ENCODE results near the gene IGFLR1. TPM values are rescaled to one million over a fixed set of nuclear protein-coding genes. Genes with fewer than 3 reads are reported as not detected.

Gene IGFLR1
- total and polyA plus RNA-seq, 2 of the 4 experiments (the other 2 are of a cell fraction) = 0.72 to 2.7 TPM

DNA sequence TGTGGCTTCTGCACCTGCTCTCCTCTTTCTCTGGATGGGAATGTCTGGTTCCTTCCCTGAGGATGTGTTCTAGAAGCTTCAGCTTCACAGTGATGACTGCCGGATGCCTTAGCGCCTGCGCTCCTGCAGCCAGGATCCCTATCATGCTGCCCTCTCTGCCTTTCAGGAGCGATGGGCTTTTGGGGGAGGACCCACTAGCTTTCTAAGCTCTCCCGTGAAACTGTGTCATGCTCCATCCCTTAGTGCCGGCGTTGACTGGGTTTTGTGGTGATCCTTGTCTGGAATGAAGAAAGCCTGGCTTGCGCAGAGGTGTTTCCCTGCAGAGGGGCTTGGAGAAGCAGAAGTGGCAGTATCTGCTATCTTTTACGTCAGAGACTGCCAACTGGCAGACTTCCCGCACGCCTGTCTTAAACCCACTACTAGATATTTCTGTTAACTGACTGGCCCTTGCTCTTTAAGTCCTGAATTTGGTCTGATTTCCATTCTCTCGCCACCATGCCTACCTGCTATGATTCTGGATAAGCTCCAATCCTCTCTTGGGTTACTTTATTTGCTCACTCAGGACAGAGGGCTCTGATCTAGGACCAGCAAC is 28.3 kb downstream of the IGFLR1 start (continued):
- no peak for TF ChIP-seq MXI1 (IDR thresholded peaks at IDR 0.05; ENCODE audit: borderline replicate concordance, low read depth, low read length)
- no peak for TF ChIP-seq POLR2A (IDR thresholded peaks at IDR 0.05; ENCODE audit: low read depth, low read length)
- TF ChIP-seq NFE2L2 (IDR thresholded peaks at IDR 0.05; ENCODE audit: low read depth, low read length) = no peak

DNA sequence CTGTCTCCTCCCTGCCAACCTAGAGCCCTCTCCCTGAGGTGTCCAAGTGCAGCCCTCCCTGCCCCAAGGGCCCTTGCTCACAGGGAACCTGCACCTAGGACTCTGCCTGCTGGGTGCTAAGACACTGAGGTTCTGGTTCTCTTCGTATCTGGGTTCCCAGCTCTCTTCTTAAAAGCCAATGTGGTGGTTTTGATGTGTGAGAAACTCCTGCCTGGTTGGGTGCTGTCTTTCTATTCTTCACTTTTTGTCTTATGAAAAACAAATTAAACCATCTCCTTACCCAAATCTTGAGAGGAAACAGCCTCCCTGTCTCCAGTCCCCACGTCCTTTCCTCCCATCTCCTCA is 28.8 kb downstream of the IGFLR1 start:
- no peak overlapping the region for H3K14ac ChIP-seq (replicated peaks; ENCODE audit: low read depth, low read length)
- no peak overlapping the region for H2AFZ ChIP-seq (replicated peaks; ENCODE audit: low read length, poor library complexity)
- WGBS, 2 experiments (ENCODE audit: extremely low coverage in 2 of 2, insufficient read length in 1 of 2) = no CpG with 5 or more reads among the region's 2 CpGs
- H3K27ac ChIP-seq (ENCODE audit: insufficient read depth, low read length) = no peak overlapping the region
- no TSS peak for BruUV-seq (replicated peaks)
- H2BK5ac ChIP-seq (ENCODE audit: low read depth, low read length, poor library complexity, severe bottlenecking) = no peak overlapping the region
- H3K23ac ChIP-seq (ENCODE audit: low read depth, low read length) = no peak overlapping the region
- in situ Hi-C loops (cut with MboI; ENCODE audit: low sequenced_read_pairs) = no loop called here
- H3K9ac ChIP-seq (ENCODE audit: low read depth, low read length) = no peak overlapping the region
- dilution Hi-C loops (cut with HindIII; ENCODE audit: low sequenced_read_pairs, unreplicated experiment) = no loop called here
- no peak overlapping the region for H2BK20ac ChIP-seq (ENCODE audit: low read depth, low read length)
- no peaks in the 10 kb centered on the region for H3K9me3 ChIP-seq (ENCODE audit: control insufficient read depth, insufficient read depth, low read length)
- no peak overlapping the region for H2BK15ac ChIP-seq (ENCODE audit: low read depth, low read length)
- H4K5ac ChIP-seq (ENCODE audit: low read depth, low read length) = no peak overlapping the region
- no peak overlapping the region for H3K18ac ChIP-seq (ENCODE audit: low read depth, low read length)
- H3K4ac ChIP-seq (ENCODE audit: low read depth, low read length) = no peak overlapping the region
- peaks cover 8% of the 10 kb centered on the region for H3K4me1 ChIP-seq (ENCODE audit: control insufficient read depth, insufficient read depth, low read length)
- H3K56ac ChIP-seq (ENCODE audit: extremely low read depth, insufficient read depth, low read length) = no peak overlapping the region
- intact Hi-C loops (cut with micrococcal nuclease) = no loop called here
- no peak overlapping the region for H3K4me2 ChIP-seq (ENCODE audit: low read depth, low read length)
- ChIA-PET CTCF (no interaction called here), POLR2A (ENCODE audit: unreplicated experiment) (no interaction called here)
- no peaks in the 10 kb centered on the region for H3K27me3 ChIP-seq (ENCODE audit: control insufficient read depth, insufficient read depth, low read length)
- peaks cover 0 to 13% of the 10 kb centered on the region in 2 experiments; a peak in 2 of 4 replicates for H3K79me1 ChIP-seq (ENCODE audit: low read depth in 1 of 2, low read length in 2 of 2)
- H3K36me3 ChIP-seq (ENCODE audit: control insufficient read depth, insufficient read depth, low read length) = no peaks in the 10 kb centered on the region
- DNase-seq = no peak
- no peak overlapping the region for H2BK120ac ChIP-seq (ENCODE audit: low read depth, low read length)
- no peak overlapping the region for H3K4me3 ChIP-seq (ENCODE audit: insufficient read depth, low read depth, low read length)
- H2AK5ac ChIP-seq (ENCODE audit: low read depth, low read length) = no peak overlapping the region
- no peaks in the 10 kb centered on the region for H3K9me1 ChIP-seq (ENCODE audit: insufficient read depth, low read length)
- H2AK9ac ChIP-seq (replicated peaks; ENCODE audit: low read depth, low read length, poor library complexity) = no peak overlapping the region
- H4K8ac ChIP-seq (ENCODE audit: low read depth in 2 of 2, low read length in 2 of 2) = no peak overlapping the region
- H4K20me1 ChIP-seq (ENCODE audit: insufficient read depth, low read length) = peaks cover 2% of the 10 kb centered on the region; the same call in 1 of the 2 replicates
- no peak for ATAC-seq (ENCODE audit: low read depth)
- H4K91ac ChIP-seq (ENCODE audit: insufficient read depth, low read depth, low read length) = no peak overlapping the region
- TF ChIP-seq SMC3 (IDR thresholded peaks at IDR 0.05; ENCODE audit: low read depth, low read length) (no peak), BHLHE40 (IDR thresholded peaks at IDR 0.05; ENCODE audit: low read depth, low read length) (no peak), CHD1 (IDR thresholded peaks at IDR 0.05; ENCODE audit: low read depth, low read length) (no peak), CTCF (conservative IDR thresholded peaks at IDR 0.05; ENCODE audit: low read depth, low read length) (no peak), MXI1 (IDR thresholded peaks at IDR 0.05; ENCODE audit: borderline replicate concordance, low read depth, low read length) (no peak), CEBPB (IDR thresholded peaks at IDR 0.05; ENCODE audit: low read depth, low read length) (no peak), MAFK (IDR thresholded peaks at IDR 0.05; ENCODE audit: low read depth, low read length) (no peak), RCOR1 (IDR thresholded peaks at IDR 0.05; ENCODE audit: insufficient replicate concordance, low read length) (no peak), USF2 (IDR thresholded peaks at IDR 0.05; ENCODE audit: low read depth, low read length) (no peak), FOS (IDR thresholded peaks at IDR 0.05; ENCODE audit: low read depth, low read length) (no peak), NFE2L2 (IDR thresholded peaks at IDR 0.05; ENCODE audit: low read depth, low read length) (no peak), MAZ (IDR thresholded peaks at IDR 0.05; ENCODE audit: borderline replicate concordance, low read depth, low read length) (no peak)
- TF ChIP-seq, protein P1, sequence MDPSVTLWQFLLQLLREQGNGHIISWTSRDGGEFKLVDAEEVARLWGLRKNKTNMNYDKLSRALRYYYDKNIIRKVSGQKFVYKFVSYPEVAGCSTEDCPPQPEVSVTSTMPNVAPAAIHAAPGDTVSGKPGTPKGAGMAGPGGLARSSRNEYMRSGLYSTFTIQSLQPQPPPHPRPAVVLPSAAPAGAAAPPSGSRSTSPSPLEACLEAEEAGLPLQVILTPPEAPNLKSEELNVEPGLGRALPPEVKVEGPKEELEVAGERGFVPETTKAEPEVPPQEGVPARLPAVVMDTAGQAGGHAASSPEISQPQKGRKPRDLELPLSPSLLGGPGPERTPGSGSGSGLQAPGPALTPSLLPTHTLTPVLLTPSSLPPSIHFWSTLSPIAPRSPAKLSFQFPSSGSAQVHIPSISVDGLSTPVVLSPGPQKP (IDR thresholded peaks at IDR 0.05; ENCODE audit: borderline replicate concordance, low read depth, low read length) = no peak
